ENCODE measurements around the gene GPC5.
A peak's percentile ranks its signal among the peaks of the same experiment; 100 is the strongest.

GPC5 gene

DNA sequence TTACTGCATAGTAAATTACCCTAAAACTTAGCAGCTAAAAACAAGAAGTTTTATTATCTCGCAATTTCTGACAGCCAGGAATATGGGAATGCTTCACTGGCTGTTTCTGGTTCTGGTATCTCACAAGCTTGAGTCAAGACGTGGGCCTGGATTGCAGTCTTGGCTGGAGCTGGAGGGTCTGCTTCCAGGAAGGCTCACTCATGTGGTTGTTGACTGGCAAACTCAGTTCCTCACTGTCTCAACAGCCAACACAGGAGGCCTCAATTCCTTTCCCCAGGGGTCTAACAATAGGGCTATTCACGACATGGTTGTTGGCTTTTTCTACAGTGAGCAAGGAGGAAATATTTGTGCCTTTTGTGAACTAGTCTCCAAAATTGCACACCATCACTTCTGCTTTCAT, 146.3 kb downstream of the GPC5 start:
- no peak for DNase-seq

DNA sequence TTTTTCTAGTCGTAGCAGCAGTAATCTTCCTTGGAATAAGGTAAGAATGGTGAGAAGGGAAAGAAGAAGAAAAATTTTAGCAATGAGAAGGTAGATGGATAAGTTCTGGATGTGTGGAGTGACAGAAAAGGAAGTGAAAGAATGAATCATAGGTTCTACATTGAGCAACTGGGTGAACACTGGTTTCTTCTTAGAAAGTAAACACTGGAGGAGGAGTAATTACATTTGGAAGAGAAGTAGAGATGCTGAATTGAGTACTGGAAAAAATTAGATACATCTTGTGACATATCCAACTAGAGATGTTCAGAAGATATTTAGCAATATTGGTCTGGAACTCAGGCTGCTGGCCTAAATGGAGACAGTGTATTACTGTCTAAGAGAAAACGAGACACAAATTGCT, 148.5 kb downstream of the GPC5 start:
- DNase-seq: no peak

DNA sequence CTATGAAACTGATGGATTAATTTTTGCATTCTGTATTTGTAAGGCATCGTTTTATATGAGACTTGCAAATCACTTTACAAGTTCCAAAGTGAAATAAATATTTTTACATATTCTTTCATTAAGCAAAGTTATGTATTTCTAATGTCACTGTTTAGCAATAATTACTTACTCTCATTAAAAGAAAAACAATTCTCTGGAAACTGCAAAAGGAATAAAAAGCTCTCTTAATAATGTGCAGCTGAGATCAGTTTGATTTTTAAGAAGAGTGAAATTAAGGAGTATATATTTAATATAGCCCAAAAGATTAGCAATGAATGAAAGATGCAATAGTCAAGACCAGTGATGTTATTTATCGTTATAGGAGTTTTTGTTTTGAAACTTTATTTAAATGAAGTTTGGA, 155.2 kb downstream of the GPC5 start:
- DNase-seq: no peak

DNA sequence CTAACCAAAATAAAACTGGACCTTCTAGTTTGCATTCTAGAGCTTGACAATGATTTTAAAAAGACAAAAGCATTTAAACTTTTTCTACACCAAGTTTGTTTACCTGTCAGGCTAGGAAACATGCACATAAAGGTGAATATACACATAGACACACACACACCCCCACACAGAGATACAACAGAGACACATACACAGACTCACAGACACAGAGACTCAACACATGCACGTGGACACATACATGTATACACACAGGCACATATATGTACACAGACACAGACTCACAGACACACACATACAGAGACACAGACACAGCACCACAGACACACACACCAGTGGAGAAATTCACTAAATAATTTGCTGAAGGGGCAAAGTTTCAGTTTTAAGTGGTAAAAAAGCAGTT, 155.7 kb downstream of the GPC5 start:
- no peak for DNase-seq

DNA sequence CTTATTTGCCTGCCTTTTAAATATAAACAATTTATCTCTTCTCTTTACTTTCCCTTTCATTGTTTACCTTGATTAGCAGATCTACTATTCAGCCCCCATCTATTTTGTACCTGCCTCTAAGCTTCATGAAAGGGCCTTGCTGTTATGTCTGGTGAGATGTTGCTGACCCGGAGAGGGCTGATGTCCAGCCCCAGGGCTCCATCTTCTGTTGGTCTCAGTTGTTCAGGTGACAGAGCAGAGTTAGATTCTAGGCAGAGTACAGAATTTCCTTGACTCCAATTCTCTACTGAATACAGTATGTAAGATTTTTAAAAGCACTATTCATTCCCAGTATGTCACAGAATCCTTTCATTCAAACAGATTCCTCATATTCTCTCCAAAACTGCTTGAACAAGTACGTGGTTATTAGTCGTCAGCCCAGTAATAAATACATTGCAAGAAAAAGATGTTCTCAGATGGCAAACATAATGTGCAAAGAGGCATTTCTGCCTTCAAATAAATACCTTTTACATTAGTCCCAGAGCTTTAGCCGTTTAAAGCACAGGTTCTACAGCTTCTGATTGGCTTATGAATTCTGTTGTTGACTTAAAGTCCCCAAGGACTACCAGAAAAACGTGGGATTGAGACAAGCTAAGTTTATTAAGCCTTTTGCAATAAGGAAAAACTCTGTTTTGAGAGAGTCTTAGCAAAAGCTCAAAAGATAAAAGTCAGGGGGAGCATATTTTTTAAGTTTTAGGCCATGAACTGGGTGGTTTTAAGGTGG, 159.1 kb downstream of the GPC5 start:
- DNase-seq: no peak

DNA sequence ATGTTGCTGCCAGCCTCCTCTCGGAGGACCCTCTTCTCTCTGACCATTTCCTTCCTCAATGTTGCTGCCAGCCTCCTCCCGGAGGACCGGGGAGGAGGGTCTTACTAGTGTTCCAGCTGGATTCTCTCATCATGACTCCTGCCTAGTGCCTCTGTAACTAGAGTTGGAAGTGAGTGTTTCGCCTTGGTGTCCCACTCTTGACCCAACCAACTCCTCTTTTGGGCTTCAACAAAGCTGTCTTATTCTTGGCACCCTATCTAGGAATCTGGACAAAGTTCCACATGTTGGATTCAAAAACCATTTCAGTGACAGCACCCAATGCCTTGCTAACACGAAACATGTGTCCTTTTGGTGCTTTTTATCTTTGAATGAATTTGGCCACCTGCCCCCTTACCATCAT, 165.4 kb downstream of the GPC5 start:
- DNase-seq: no peak

DNA sequence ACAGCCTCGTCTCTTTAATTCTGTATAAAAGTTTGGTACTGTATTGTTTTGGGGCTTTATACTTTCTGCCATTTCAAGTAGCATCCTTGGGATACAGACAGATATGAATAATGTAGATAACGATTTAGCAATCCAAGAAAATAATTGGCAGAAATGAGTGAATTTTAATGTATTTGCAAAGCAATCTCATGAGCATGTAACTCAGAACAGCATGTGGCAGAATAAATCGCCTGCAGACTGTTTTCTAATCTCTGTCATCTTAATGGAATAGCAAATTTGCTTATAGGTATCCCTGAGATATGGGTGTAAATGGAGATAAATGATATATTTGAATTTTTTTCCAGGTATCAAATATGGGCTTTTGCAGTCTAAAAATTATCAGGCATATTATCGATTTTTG, 166.0 kb downstream of the GPC5 start:
- no peak for DNase-seq

DNA sequence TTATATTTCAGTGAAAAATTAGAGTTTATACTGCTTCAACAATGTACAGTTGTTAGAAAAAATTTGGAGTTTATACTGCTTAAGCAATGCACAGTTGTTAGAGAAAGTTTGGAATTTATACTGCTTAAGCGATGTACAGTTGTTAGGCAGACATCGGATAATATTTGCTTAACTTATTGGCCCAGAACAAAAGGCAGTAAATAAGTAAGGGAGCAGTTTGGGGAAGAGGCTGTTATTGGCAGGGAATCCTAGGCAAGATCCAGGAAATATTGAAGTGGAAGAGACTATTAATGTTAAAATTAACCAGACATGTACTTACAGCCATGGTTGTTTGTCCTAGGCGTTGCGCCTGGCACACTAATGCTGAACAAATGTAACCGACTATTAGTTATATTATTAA, 166.9 kb downstream of the GPC5 start:
- DNase-seq: no peak

DNA sequence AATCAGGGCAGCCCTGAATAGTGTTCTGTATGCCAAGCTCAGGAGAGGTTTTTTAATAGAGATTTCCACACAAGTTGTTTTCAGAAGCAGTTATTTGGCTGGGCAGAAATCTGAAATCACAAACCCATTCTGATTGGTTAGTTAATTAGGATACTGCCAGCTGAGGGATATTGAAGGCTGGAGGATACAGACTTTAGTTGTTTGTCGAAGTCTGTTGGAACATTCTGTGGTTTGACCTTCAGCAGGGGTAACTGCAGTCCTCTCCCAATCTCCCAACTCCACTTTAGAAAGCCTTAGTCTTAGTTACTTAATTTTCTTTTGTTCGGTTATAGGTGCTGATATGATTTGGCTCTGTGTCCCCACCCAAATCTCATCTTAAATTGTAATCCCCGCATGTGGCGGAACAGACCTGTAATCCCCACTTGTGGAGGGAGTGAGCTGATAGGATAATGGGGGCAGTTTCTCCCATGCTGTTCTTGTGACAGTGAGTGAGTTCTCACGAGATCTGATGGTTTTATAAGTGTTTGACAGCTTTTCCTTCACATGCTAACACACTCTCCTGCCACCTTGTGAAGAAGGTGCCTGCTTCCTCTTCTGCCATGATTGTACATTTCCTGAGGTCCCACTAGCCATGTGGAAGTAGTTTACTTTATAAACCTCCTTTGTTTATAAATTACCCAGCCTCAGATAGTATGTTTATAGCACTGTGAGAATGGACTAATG, 169.2 kb downstream of the GPC5 start:
- no peak for DNase-seq

DNA sequence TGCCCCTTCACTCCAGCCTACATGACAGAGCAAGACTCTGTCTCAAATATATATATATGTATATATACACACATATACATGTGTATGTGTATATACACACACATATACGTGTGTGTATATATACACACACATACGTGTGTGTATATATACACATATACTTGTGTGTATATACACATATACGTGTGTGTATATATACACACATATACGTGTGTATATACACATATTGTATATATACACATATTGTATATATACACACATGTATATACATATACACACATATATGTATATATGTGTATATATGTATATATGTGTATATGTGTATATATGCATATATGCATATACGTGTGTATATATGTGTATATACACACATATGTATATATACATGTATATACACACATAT, 173.3 kb downstream of the GPC5 start:
- no peak for DNase-seq

DNA sequence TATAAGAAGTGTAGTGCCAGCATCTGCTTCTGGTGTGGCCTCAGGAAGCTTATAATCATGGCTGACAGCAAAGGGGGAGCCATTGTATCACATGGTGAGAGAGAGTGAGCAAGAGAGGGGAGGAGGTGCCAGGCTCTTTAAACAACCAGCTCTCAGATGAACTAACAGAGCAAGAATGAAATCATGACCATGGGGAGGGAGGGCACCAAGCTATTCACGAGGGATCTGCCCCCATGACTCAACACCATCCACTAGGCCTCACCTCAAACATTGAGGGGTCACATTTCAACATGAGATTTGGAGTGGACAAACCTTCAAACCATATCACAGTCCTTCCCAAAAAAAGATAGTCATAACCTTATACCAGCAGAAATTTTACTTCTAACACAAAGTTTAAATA, 174.0 kb downstream of the GPC5 start:
- no peak for DNase-seq

DNA sequence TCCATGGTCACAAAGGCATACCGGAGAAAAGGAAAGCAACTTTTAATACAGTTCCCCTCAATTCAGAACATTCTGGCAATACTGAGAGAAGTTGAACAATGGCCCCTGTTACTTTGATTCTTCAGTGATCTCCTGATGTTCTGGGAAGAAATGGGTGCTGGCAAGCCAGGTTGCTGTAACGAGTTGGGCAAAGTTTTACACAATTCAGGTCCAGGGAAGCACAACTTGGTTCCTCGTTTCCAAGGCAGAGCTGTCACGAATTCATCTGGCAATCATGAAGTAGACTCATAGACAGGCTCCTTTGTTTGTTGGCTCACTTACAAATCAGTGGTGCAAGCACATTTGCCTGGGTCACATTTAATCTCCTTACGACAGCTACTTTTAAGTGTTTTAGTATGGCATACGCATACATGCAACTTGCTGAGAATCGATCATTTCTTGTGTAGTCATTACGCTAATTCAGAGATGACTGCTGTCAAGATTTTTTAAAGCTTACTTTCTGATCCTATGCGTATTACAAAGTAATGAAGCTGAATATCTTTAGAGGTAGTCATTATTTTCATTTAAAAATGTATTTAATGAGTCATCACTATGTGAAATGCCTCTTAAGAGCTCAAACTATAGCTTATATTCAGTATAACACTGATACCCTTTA, 174.7 kb downstream of the GPC5 start:
- no peak for DNase-seq

DNA sequence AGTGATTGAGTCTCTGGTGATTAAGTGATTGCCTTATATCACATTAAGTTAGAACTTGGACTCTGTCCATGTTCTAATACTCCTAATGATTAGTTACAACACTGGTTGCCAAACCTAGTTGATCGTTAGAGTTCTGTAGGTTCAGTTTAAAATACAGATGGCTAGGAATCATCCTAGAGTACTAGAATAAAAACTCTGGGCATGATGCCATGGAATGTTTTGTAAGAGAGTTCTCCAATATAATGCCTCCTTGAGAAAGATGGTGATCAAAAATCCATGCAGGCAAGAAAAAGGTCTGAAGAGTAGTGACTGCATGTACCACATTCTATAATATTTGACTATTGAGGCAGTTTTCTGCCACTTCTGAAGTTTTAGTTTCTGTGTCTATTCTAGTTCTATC, 176.3 kb downstream of the GPC5 start:
- DNase-seq: no peak

DNA sequence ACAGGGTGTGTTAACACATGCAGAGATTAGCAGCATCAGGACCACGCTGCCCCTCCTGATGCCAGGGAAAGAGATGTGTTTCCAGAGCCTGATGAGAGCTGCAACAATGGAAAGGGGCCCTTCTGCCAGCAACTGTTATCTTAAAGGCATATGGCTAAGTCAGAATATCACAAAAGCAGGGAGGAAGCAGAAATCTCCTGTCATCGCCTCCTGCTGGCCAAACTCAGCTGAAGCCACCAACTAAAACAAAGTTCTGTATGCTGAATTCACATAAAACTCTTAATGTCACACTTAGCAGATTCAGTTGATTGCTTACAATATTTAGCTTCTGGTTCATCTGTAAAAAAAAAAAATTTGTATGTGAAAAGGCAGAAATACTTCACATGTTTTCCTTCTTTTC, 178.2 kb downstream of the GPC5 start:
- peak in 1 of 2 donors; percentile 5 for DNase-seq

DNA sequence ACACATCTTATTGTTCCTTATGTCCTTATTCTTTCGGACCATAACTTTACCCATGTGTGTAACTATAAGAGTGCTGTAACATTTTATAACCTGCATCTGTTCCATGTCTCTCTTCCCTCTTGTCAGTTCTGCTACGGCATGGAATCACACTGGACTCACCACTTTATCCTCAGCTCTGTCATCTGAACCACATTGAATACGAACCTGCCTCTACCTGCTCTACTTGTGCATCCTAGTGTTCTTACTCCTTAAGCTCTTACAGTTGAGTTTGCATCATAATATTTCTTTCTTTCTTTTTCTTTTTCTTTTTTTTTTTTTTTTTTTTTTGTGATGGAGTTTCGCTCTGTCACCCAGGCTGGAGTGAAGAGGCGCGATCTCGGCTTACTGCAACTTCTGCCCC, 180.9 kb downstream of the GPC5 start:
- no peak for DNase-seq

DNA sequence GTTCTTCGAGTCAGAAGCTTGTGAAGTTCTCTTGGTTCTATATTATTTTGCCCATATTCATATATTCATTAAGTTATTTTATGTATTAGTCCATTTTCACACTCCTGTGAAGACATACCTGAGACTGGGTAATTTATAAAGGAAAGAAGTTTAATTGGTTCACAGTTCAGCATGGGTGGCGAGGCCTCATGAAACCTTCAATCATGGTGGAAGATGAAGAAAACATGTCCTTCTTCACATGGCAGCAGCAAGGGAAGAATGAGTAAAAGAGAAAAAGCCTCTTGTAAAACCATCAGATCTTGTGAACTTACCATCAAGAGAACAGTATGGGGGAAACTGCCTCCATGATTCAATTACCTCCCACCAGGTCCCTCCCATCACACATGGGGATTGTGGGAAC, 182.3 kb downstream of the GPC5 start:
- no peak for DNase-seq

DNA sequence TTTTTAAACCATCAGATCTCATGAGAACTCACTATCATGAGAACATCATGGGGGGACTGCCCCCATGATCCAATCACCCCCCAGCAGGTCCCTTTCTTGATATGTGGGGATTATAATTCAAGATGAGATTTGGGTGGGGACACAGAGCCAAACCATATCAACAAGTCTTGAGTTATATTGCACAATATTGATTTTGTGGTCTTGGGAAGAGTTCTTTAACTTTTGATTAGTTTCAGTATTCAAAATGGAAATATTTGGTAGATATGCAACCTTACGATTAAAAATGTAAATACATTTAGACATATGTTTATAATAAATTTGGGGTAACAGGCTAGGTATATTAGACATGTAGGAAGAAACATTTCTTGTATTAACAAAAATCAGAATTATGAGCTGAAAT, 188.2 kb downstream of the GPC5 start:
- DNase-seq: no peak

DNA sequence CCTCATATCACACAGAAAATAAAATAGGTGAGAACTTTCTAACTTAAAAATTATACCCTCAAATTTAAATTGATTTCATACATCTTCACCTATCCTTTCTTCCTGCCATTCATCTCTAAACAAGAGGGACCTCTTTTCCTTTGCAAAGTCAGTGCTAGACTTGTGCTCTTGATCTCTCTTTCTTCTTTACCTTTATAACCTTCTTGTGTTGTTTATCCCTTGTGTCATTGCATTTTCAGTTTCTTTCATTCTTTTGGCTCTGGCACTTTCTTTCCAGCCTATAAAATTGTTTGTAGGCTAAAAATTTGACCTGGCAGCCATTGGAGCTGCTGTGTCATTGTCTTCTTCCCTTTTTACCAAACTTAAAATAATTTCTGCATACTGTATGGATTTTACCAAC, 190.1 kb downstream of the GPC5 start:
- no peak for DNase-seq

DNA sequence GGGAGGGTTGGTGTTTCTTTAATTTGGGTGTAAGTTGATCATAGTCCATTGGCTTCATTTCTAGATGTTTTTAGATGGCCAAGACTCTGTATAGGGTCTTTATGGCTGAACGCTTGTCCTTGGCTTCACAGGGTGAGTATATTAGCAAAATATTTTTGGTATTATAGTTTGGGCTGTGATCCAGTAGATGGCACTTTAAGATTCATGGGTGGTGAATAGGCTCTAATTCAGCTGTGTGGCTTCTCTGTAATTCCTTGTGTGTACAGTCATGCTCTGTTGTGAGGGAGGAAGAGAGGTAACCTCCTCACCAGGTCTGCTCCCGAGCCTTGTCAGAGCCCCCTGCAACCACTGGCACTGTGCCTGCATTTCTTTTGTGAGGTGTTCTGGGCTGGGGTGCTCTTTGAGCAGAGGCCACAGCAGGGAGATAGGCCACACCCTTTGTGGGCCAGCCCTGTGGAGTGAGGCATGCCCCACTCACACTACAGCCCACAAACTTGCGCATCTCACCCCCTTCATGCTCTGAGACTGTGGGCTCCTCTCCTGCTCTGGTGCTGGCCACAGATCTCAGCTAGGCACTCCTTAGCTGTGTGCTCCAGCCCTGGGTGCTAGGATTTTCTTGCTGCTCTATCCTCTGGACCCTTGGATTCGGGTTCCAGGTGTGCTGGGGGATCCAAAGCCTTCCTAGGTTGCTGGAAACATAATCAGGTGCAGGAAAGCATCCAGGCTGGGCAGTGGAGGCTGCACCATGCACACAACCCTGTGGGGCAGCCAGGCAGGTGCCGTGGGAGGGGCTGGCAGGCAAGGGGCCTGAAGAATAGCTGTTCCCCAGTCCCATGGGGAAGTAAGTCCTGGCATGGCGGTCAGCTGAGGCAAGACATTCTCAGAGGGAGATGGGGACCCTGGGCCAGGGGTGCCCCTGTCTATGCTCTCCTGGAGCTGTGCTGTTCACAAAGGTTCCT, 193.9 kb downstream of the GPC5 start:
- no peak for DNase-seq

DNA sequence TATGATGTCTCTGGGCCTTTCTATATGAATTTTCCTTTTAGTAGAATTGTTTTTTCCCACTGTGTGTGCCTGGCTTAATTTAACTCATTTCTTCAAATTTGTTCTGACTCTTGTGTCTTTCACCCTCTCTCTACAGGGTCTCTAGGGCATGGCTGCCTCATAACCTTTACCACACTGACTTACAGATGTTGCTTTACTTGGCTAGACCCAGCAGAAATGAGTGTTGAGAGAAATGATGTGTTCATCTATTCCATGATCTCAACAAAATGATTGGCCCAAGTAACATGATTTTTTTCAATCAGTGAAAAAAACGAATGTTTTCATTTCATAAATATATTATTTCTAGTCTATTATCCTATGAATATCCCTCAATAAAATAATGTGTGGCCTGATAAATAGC, 195.0 kb downstream of the GPC5 start:
- no peak for DNase-seq

DNA sequence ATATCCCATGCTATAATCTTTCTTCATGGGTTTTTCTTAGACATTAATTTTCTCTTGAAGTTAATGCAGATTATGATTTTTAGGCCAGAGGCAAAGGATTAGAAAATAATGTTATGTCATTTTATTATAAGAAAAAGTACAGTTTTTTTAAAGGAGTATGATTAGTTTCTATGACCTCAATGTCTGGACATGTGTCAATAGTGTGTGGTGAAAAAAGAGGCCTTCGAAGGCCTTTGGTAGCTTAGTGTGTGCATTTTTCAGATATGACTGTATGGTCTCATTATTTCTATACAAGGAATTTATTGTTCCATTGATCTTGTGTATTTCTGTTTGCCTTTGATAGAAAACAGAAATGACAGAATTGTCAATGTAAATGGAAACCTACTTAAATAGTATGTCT, 195.6 kb downstream of the GPC5 start:
- DNase-seq: no peak

DNA sequence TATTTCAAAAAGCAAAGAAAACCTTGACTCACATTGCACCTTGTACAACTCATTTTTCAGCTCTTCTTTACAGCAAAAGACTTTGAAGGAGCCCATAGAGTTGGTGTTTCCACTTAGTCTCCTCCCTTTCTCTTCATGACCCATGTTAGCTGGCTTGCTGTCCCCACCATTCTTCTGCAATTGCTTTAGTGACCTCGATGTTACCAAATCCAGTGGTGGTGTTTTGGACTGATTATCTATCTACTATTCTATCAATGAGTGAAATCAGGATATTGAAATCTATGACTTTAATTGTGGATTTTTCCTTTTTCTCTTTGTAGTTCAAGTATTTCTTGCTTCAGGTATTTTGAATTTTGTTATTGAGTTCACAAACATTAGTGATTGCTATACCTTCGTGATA, 197.3 kb downstream of the GPC5 start:
- DNase-seq: no peak

DNA sequence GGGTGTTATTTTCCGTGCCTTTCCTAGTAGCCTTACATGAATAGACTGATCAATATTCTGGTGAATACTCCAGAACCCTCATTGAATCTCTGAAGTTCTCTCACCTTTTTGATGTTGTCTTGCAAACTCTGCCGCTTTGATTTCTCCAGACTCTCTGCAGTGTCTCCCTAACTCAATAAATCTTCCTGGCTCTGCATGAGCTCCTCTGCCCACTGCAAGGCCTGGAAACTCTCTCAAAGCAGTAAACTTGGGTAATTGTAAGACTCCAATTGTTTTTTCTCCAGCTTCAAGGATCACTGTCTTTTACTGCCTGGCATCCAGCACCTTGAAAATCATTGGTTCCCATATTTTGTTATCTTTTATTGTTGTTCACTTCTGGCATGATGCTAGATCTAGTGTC, 198.4 kb downstream of the GPC5 start:
- no peak for DNase-seq
